GM23248 (cell line): ENCODE measurements around the gene NRG3. TPM values are rescaled to one million over a fixed set of nuclear protein-coding genes. Genes with fewer than 3 reads are reported as not detected.

Experiments
- DNase-seq: peaks from one replicate; pipeline ENCODE4 v3.0.0-alpha.2; 2015
- H2AFZ ChIP-seq: fragments of 200-600 bp; sonication (generic); 2 replicates; pipeline ENCODE4 v1.6.1; 2016; ENCODE audit warnings: antibody characterized with exemption
- H3F3A ChIP-seq: fragments of 200-600 bp; sonication (generic); 2 replicates; pipeline ENCODE4 v1.6.1; 2016; ENCODE audit warnings: mild to moderate bottlenecking, antibody characterized with exemption, mixed run types; ENCODE audit not compliant: insufficient read depth
- H3K27ac ChIP-seq: fragments of 200-600 bp; sonication (generic); 2 replicates; pipeline ENCODE4 v1.5.1; 2016; ENCODE audit warnings: mild to moderate bottlenecking
- H3K27me3 ChIP-seq: fragments of 200-600 bp; sonication (generic); replicated peaks from 2 replicates; pipeline ENCODE4 v1.6.1; 2016; ENCODE audit warnings: mild to moderate bottlenecking; ENCODE audit not compliant: insufficient read depth
- H3K36me3 ChIP-seq: fragments of 200-600 bp; sonication (generic); 2 replicates; pipeline ENCODE4 v1.6.1; 2016; ENCODE audit warnings: low read depth, mild to moderate bottlenecking
- H3K4me1 ChIP-seq: fragments of 200-600 bp; sonication (generic); 2 replicates; pipeline ENCODE4 v1.6.1; 2016; ENCODE audit warnings: mild to moderate bottlenecking; ENCODE audit not compliant: insufficient read depth
- H3K4me2 ChIP-seq: fragments of 200-600 bp; sonication (generic); one replicate; pipeline ENCODE4 v1.6.1; 2016; ENCODE audit warnings: mild to moderate bottlenecking; ENCODE audit not compliant: unreplicated experiment
- H3K4me3 ChIP-seq: fragments of 200-600 bp; sonication (generic); 2 replicates; pipeline ENCODE4 v1.5.1; 2016; ENCODE audit warnings: mild to moderate bottlenecking
- H3K79me2 ChIP-seq: fragments of 200-600 bp; sonication (generic); 2 replicates; pipeline ENCODE4 v1.6.1; 2016; ENCODE audit warnings: mild to moderate bottlenecking; ENCODE audit not compliant: insufficient read depth
- H3K9ac ChIP-seq: fragments of 200-600 bp; sonication (generic); 2 replicates; pipeline ENCODE4 v1.6.1; 2016; ENCODE audit warnings: mild to moderate bottlenecking
- H3K9me2 ChIP-seq: fragments of 200-600 bp; sonication (generic); 2 replicates; pipeline ENCODE4 v1.6.1; 2016; ENCODE audit warnings: mixed run types, mild to moderate bottlenecking, moderate library complexity; ENCODE audit not compliant: insufficient read depth
- H3K9me3 ChIP-seq: fragments of 200-600 bp; sonication (generic); one replicate; pipeline ENCODE4 v1.6.1; 2017; ENCODE audit warnings: low read depth
- H4K20me1 ChIP-seq: fragments of 200-600 bp; sonication (generic); 2 replicates; pipeline ENCODE4 v1.6.0; 2016; ENCODE audit not compliant: insufficient read depth
- EZH2 ChIP-seq: fragments of 200-600 bp; sonication (generic); IDR thresholded peaks from 2 replicates; pipeline ENCODE4 v1.6.1; 2018; ENCODE audit warnings: antibody characterized with exemption, mild to moderate bottlenecking; ENCODE audit not compliant: insufficient read depth, poor library complexity, severe bottlenecking
- EZH2phosphoT487 ChIP-seq: fragments of 200-600 bp; sonication (generic); IDR thresholded peaks from 2 replicates; pipeline ENCODE4 v1.6.1; 2018; ENCODE audit warnings: antibody characterized with exemption, moderate library complexity, mild to moderate bottlenecking, low read depth; ENCODE audit not compliant: insufficient read depth
- WGBS, 2 experiments: methylation state at CpG; one replicate each; pipeline ENCODE4 v1.1.6; 2015 to 2017; ENCODE audit warnings: low lambda C conversion rate in 2 of 2, low coverage in 1 of 2; ENCODE audit errors: missing lambda C conversion rate in 2 of 2; 5-methylcytosine and 5-hydroxymethylcytosine counted together
- in situ Hi-C: fragments of 300-500 bp; cut with MboI; formaldehyde crosslinking; loops from 2 replicates; pipeline ENCODE4 v1.15.0; 2020
- polyA plus RNA-seq: library from polyadenylated mRNA; unstranded; fragments of >200 nt; fragmentation: Nextera tagmentation; extraction: Ambion mirVana; gene quantifications from 2 replicates; pipeline ENCODE4 v1.2.1, GENCODE V29; 2016
- total RNA-seq: library from RNA; depleted of rRNA; stranded (reverse); fragments of >200 nt; shearing (Covaris generic); gene quantifications from 2 replicates; pipeline ENCODE4 v1.2.3, GENCODE V29; 2014

Gene NRG3
- total and polyA plus RNA-seq, 2 experiments from 2014 or later: not detected

DNA sequence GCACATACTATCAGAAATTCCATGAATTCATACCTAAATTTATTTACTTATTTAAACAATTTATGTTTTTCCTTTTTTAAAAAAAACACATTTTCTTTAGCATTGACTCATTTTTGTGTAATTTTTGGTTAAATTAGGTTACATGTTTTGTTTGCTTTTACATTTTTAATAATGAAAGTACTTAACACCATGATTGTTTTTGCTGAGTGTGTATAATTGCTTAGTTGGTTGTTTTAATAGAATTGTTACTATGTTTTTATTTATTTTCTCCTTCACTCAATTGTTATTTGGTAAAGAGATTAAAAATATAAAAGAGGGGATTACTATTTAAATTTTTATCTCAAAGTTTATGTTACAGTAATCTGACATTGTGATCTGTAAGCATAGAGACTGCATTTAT is 508.4 kb downstream of the NRG3 start:
- Histone ChIP-seq H3F3A (no peaks in the 10 kb centered on the region), H3K4me2 (no peak overlapping the region), H3K4me1 (no peaks in the 10 kb centered on the region), H3K27me3 (no peaks in the 10 kb centered on the region), H3K36me3 (no peaks in the 10 kb centered on the region), H3K79me2 (no peaks in the 10 kb centered on the region), H3K4me3 (no peak overlapping the region), H4K20me1 (no peaks in the 10 kb centered on the region), H3K27ac (no peak overlapping the region), H3K9ac (no peak overlapping the region), H2AFZ (no peak overlapping the region), H3K9me2 (no peaks in the 10 kb centered on the region), H3K9me3 (no peaks in the 10 kb centered on the region)
- TF ChIP-seq EZH2 (no peak), EZH2phosphoT487 (no peak)
- DNase-seq: no peak
- in situ Hi-C loops: no loop called here

DNA sequence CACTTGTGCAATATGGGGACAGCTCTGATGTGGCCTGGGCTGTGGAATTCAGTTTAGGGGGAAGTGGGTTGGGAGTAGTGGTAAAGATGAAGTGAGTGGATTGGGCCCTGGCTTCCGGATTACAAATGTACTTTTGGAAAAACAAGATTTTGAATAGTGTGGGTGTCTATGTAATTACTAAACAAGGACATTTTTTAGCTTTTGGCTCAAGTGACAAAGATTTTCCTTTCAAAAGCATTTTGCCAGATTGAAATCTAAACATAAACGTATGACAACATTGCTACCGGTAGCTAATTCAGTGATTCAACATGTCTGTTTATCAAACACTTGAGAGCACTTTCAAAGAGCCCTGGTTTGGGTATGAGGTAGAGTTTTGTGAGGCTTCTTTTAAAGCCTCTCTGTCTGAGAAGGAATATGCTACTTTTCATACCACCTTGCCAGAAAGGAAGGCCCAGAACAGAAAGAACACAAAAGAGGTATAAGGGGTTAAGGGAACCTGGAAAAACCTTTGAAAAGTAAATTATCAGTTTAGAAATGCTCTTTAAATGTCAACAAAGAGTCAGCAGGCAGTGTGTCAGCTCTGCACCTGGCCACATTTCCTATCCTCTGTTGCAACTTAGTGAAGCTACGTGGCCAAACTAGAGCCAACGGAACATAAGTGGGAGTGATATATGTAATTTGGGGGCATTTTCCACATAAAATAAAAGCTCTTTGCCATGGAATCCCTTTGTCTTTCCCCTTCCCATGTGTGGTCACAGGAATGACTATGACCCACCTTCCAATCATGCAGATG is 516.1 kb downstream of the NRG3 start:
- Histone ChIP-seq H3K36me3 (no peaks in the 10 kb centered on the region), H3K27me3 (no peaks in the 10 kb centered on the region), H3K4me3 (no peak overlapping the region), H3K79me2 (no peaks in the 10 kb centered on the region), H3K9ac (no peak overlapping the region), H3K27ac (no peak overlapping the region), H2AFZ (no peak overlapping the region), H3K9me3 (no peaks in the 10 kb centered on the region), H4K20me1 (no peaks in the 10 kb centered on the region), H3K4me2 (no peak overlapping the region), H3K4me1 (no peaks in the 10 kb centered on the region), H3F3A (no peaks in the 10 kb centered on the region), H3K9me2 (no peaks in the 10 kb centered on the region)
- DNase-seq: no peak
- no peak for TF ChIP-seq EZH2phosphoT487
- TF ChIP-seq EZH2: no peak
- 26 to 36% methylated on average over 5 of the region's 5 CpGs for WGBS, 2 experiments
- in situ Hi-C loops: no loop called here

DNA sequence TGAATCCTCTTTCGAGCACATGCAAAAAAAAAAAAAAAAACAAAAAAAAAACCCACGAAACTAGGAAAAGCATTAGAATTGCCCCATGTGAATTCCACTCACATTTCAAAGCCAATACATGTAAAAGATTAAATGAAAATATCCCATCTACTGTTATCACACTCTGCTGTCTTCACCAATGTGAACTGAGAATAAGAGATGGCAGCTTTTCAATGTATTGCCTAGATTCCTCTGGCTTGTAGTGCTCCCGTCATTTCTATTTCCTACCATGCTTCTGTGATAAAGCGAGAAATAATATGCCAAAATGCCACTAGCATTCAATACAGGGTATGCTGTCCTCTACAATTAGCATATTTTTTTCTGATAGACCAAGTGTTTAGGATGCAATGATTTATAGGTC is 517.0 kb downstream of the NRG3 start:
- no peaks in the 10 kb centered on the region for H3K36me3 ChIP-seq
- H3K27me3 ChIP-seq: no peaks in the 10 kb centered on the region
- H3F3A ChIP-seq: no peaks in the 10 kb centered on the region
- H4K20me1 ChIP-seq: no peaks in the 10 kb centered on the region
- no peak overlapping the region for H2AFZ ChIP-seq
- no peak overlapping the region for H3K27ac ChIP-seq
- no peak overlapping the region for H3K9ac ChIP-seq
- in situ Hi-C loops: no loop called here
- no peaks in the 10 kb centered on the region for H3K4me1 ChIP-seq
- no peaks in the 10 kb centered on the region for H3K9me3 ChIP-seq
- WGBS, 2 experiments: 7 to 12% methylated on average over 4 of the region's 4 CpGs
- no peaks in the 10 kb centered on the region for H3K79me2 ChIP-seq
- no peaks in the 10 kb centered on the region for H3K9me2 ChIP-seq
- TF ChIP-seq EZH2: no peak
- TF ChIP-seq EZH2phosphoT487: no peak
- H3K4me3 ChIP-seq: no peak overlapping the region
- DNase-seq: no peak
- no peak overlapping the region for H3K4me2 ChIP-seq

GRCh38 chr10:82392533-82392932 is 517.5 kb downstream of the NRG3 start:
- H3K4me2 ChIP-seq: no peak overlapping the region

GRCh38 chr10:82394122-82394521 is 519.1 kb downstream of the NRG3 start:
- Histone ChIP-seq H3K4me2 (no peak overlapping the region), H3K4me1 (no peaks in the 10 kb centered on the region), H3K79me2 (no peaks in the 10 kb centered on the region), H3F3A (no peaks in the 10 kb centered on the region), H3K9me3 (no peaks in the 10 kb centered on the region), H3K9me2 (no peaks in the 10 kb centered on the region), H2AFZ (no peak overlapping the region), H3K36me3 (no peaks in the 10 kb centered on the region), H4K20me1 (no peaks in the 10 kb centered on the region), H3K27ac (no peak overlapping the region), H3K9ac (no peak overlapping the region), H3K27me3 (no peaks in the 10 kb centered on the region), H3K4me3 (no peak overlapping the region)
- TF ChIP-seq EZH2phosphoT487: no peak
- TF ChIP-seq EZH2: no peak
- WGBS, 2 experiments: 9 to 13% methylated on average over 5 of the region's 5 CpGs
- DNase-seq: no peak
- in situ Hi-C loops: no loop called here

More at GRCh38 chr10:82392533-82392932, 517.5 kb downstream of the NRG3 start:
- in situ Hi-C loops: no loop called here
- Histone ChIP-seq H3K27ac (no peak overlapping the region), H3K79me2 (no peaks in the 10 kb centered on the region), H3F3A (no peaks in the 10 kb centered on the region), H4K20me1 (no peaks in the 10 kb centered on the region), H3K9ac (no peak overlapping the region), H3K4me3 (no peak overlapping the region), H3K27me3 (no peaks in the 10 kb centered on the region), H3K9me2 (no peaks in the 10 kb centered on the region), H2AFZ (no peak overlapping the region), H3K9me3 (no peaks in the 10 kb centered on the region), H3K36me3 (no peaks in the 10 kb centered on the region), H3K4me1 (no peaks in the 10 kb centered on the region)
- DNase-seq: no peak
- no peak for TF ChIP-seq EZH2
- no peak for TF ChIP-seq EZH2phosphoT487
